PFSK-1 (cell line): Measurements from ENCODE around the gene CDX1.

Experiments used
- FOXP2 ChIP-seq: optimal IDR thresholded peaks from 2 replicates; pipeline ENCODE3; 2011; ENCODE audit warnings: borderline replicate concordance, control low read depth, inconsistent platforms; ENCODE audit not compliant: insufficient read depth; ENCODE audit errors: extremely low read length, extremely low read depth
- POLR2AphosphoS5 ChIP-seq: IDR thresholded peaks from 2 replicates; pipeline ENCODE4 v1.6.1; 2012; ENCODE audit warnings: low read depth, mild to moderate bottlenecking, control low read depth, low read length, moderate library complexity
- REST ChIP-seq, 2 experiments: IDR thresholded peaks; 2 replicates each; pipeline versions ENCODE4 v1.6.1 to v1.8.0; 2011 to 2012; ENCODE audit warnings: low read depth in 2 of 2, low read length in 2 of 2, control low read depth in 1 of 2, inconsistent platforms in 1 of 2, mild to moderate bottlenecking in 1 of 2, moderate library complexity in 1 of 2; ENCODE audit not compliant: insufficient read depth in 1 of 2
- SIN3A ChIP-seq: IDR thresholded peaks from 2 replicates; pipeline ENCODE4 v1.6.1; 2012; ENCODE audit warnings: mild to moderate bottlenecking, low read length, moderate library complexity, borderline replicate concordance; ENCODE audit not compliant: insufficient read depth
- TAF1 ChIP-seq: IDR thresholded peaks from 2 replicates; pipeline ENCODE4 v1.6.1; 2012; ENCODE audit warnings: low read length, control low read depth, borderline replicate concordance; ENCODE audit not compliant: insufficient read depth

CDX1 gene

GRCh38 chr5:150161242-150162141 lies 5.1 kb upstream of the CDX1 start:
- TF ChIP-seq TAF1 (no peak), SIN3A (no peak), REST (IDR thresholded peaks at IDR 0.05; ENCODE audit: insufficient read depth in 1 of 2, low read depth in 2 of 2, low read length in 2 of 2) (no peak), POLR2AphosphoS5 (no peak), FOXP2 (no peak)

- TF ChIP-seq FOXP2 = no peak
- no peak for TF ChIP-seq REST (IDR thresholded peaks at IDR 0.05; ENCODE audit: insufficient read depth in 1 of 2, low read depth in 2 of 2, low read length in 2 of 2)
- no peak for TF ChIP-seq TAF1
- TF ChIP-seq SIN3A = no peak
- TF ChIP-seq POLR2AphosphoS5 = no peak
Observed at GRCh38 chr5:150162142-150162513, 4.5 kb upstream of the CDX1 start.

GRCh38 chr5:150163035-150163434 lies 3.5 kb upstream of the CDX1 start:
- TF ChIP-seq REST (IDR thresholded peaks at IDR 0.05; ENCODE audit: insufficient read depth in 1 of 2, low read depth in 2 of 2, low read length in 2 of 2) = no peak
- no peak for TF ChIP-seq TAF1

- TF ChIP-seq SIN3A (no peak), FOXP2 (no peak), REST (IDR thresholded peaks at IDR 0.05; ENCODE audit: insufficient read depth in 1 of 2, low read depth in 2 of 2, low read length in 2 of 2) (no peak), POLR2AphosphoS5 (no peak), TAF1 (no peak)
Observed at GRCh38 chr5:150163547-150164059, 3.0 kb upstream of the CDX1 start.
